Measurements from ENCODE around the gene FBRS.
"Not testable (repeated sequence)": the region's sequence is repeated elsewhere in the genome, so short reads cannot be mapped to it uniquely, and the experiment has no call there.

The FBRS gene

GRCh38 chr16:30692396-30693064, 34.3 kb downstream of the FBRS start:
- TF ChIP-seq CTCF (IDR thresholded peaks at IDR 0.05; ENCODE audit: insufficient read depth, low read length, poor library complexity, severe bottlenecking) (no peak), EZH2phosphoT487 (conservative IDR thresholded peaks at IDR 0.05; ENCODE audit: low read length) (no peak)
- H3K4me2 ChIP-seq (ENCODE audit: low read depth, low read length, poor library complexity, severe bottlenecking), result no peak overlapping the region
- H3K27ac ChIP-seq (ENCODE audit: low read depth, low read length), result no peak overlapping the region
- H3K79me2 ChIP-seq (ENCODE audit: insufficient read depth, low read length), result no peaks in the 10 kb centered on the region
- H3K9me3 ChIP-seq (ENCODE audit: insufficient read depth, low read length), result no peaks in the 10 kb centered on the region
- H3K27me3 ChIP-seq (ENCODE audit: low read length), result no peaks in the 10 kb centered on the region
- H3K4me3 ChIP-seq (ENCODE audit: insufficient read depth, low read length, poor library complexity, severe bottlenecking), result no peak overlapping the region
- H3K9me2 ChIP-seq (replicated peaks; ENCODE audit: insufficient read depth, low read length), result no peaks in the 10 kb centered on the region
- no peaks in the 10 kb centered on the region for H3K36me3 ChIP-seq (ENCODE audit: low read length)
- H3K9ac ChIP-seq (ENCODE audit: low read length), result no peak overlapping the region
- H4K20me1 ChIP-seq (ENCODE audit: low read depth, low read length), result no peaks in the 10 kb centered on the region
- no peak overlapping the region for H2AFZ ChIP-seq (ENCODE audit: low read depth, low read length, severe bottlenecking)
- no peaks in the 10 kb centered on the region for H3F3A ChIP-seq (ENCODE audit: insufficient read depth)

- Histone ChIP-seq H3K79me2 (ENCODE audit: insufficient read depth, low read length) (peaks cover 16% of the 10 kb centered on the region), H3K9me2 (replicated peaks; ENCODE audit: insufficient read depth, low read length) (no peaks in the 10 kb centered on the region), H3K4me3 (ENCODE audit: insufficient read depth, low read length, poor library complexity, severe bottlenecking) (no peak overlapping the region), H3K27ac (ENCODE audit: low read depth, low read length) (no peak overlapping the region), H2AFZ (ENCODE audit: low read depth, low read length, severe bottlenecking) (no peak overlapping the region), H3K9ac (ENCODE audit: low read length) (no peak overlapping the region), H3K27me3 (ENCODE audit: low read length) (no peaks in the 10 kb centered on the region), H3K4me2 (ENCODE audit: low read depth, low read length, poor library complexity, severe bottlenecking) (no peak overlapping the region), H3F3A (ENCODE audit: insufficient read depth) (peaks cover 9% of the 10 kb centered on the region; the same call in 1 of the 2 replicates), H3K36me3 (ENCODE audit: low read length) (peaks cover 2% of the 10 kb centered on the region; the same call in 1 of the 2 replicates), H4K20me1 (ENCODE audit: low read depth, low read length) (no peaks in the 10 kb centered on the region), H3K9me3 (ENCODE audit: insufficient read depth, low read length) (no peaks in the 10 kb centered on the region)
- no peak for TF ChIP-seq EZH2phosphoT487 (conservative IDR thresholded peaks at IDR 0.05; ENCODE audit: low read length)
- TF ChIP-seq CTCF (IDR thresholded peaks at IDR 0.05; ENCODE audit: insufficient read depth, low read length, poor library complexity, severe bottlenecking), result no peak
Observed at GRCh38 chr16:30694926-30695693, 36.9 kb downstream of the FBRS start.

- not testable (repeated sequence) for H3K27ac ChIP-seq (ENCODE audit: low read depth, low read length); H3K9me3 ChIP-seq (ENCODE audit: insufficient read depth, low read length); H3K27me3 ChIP-seq (ENCODE audit: low read length)
Observed at GRCh38 chr16:30696646-30697045, 38.4 kb downstream of the FBRS start.

More at GRCh38 chr16:30696646-30697045, 38.4 kb downstream of the FBRS start:
- Histone ChIP-seq H3K79me2 (ENCODE audit: insufficient read depth, low read length) (peaks cover 32% of the 10 kb centered on the region), H3K36me3 (ENCODE audit: low read length) (peaks cover 16% of the 10 kb centered on the region)
- not testable (repeated sequence) for H3K9ac ChIP-seq (ENCODE audit: low read length); H3F3A ChIP-seq (ENCODE audit: insufficient read depth); H3K4me2 ChIP-seq (ENCODE audit: low read depth, low read length, poor library complexity, severe bottlenecking); H4K20me1 ChIP-seq (ENCODE audit: low read depth, low read length); H2AFZ ChIP-seq (ENCODE audit: low read depth, low read length, severe bottlenecking); H3K9me2 ChIP-seq (replicated peaks; ENCODE audit: insufficient read depth, low read length); H3K4me3 ChIP-seq (ENCODE audit: insufficient read depth, low read length, poor library complexity, severe bottlenecking)
